Upper lobe of right lung (tissue), 1 donor: ENCODE measurements around the gene ARMH3. TPM values are rescaled to one million over a fixed set of nuclear protein-coding genes. Genes with fewer than 3 reads are reported as not detected.

ENCODE experiments used
- ATAC-seq: fragments of 200-7000 bp; cut with Tn5 transposase; one replicate; pipeline ENCODE4 v1.9.1; 2020; ENCODE audit warnings: mild to moderate bottlenecking, moderate library complexity
- DNase-seq: peaks from one replicate; pipeline ENCODE4 v3.0.0-alpha.2; 2020
- H3K27ac ChIP-seq: fragments of 200-600 bp; one replicate; pipeline ENCODE4 v1.8.0; 2022
- H3K27me3 ChIP-seq: fragments of 200-600 bp; one replicate; pipeline ENCODE4 v1.8.0; 2022; ENCODE audit warnings: mild to moderate bottlenecking
- H3K36me3 ChIP-seq: fragments of 200-600 bp; one replicate; pipeline ENCODE4 v1.8.0; 2022
- H3K4me1 ChIP-seq: fragments of 200-600 bp; one replicate; pipeline ENCODE4 v1.8.0; 2022
- H3K4me3 ChIP-seq: fragments of 200-600 bp; one replicate; pipeline ENCODE4 v1.8.0; 2022; ENCODE audit warnings: mild to moderate bottlenecking
- H3K9me3 ChIP-seq: fragments of 200-600 bp; one replicate; pipeline ENCODE4 v1.8.0; 2022
- CTCF ChIP-seq: fragments of 200-600 bp; IDR thresholded peaks from one replicate; pipeline ENCODE4 v1.8.0; 2022; ENCODE audit warnings: antibody characterized with exemption
- intact Hi-C: fragments of 100-400 bp; cut with DNase I; formaldehyde crosslinking; loops from one replicate; pipeline ENCODE4 v1.11.0; 2022
- total RNA-seq: library from RNA; stranded (reverse); fragmentation: NEBNext Ultra II Directional; extraction: Animal tissue kit (Norgen Biotek cat#: 25700); gene quantifications from one replicate; pipeline ENCODE4 v1.2.1, GENCODE V29; 2021
- donor health status: DM: no; HTN: yes; CAD: no; lungs with severe emphysema.

ARMH3 gene
- total RNA-seq, 1 donor from 2014 or later = 37.2 TPM

GRCh38 chr10:101972761-101973160 is 83.2 kb downstream of the ARMH3 start:
- Histone ChIP-seq H3K27me3 (no peaks in the 10 kb centered on the region), H3K9me3 (no peaks in the 10 kb centered on the region), H3K36me3 (peaks cover 75% of the 10 kb centered on the region), H3K4me1 (peaks cover 11% of the 10 kb centered on the region), H3K4me3 (no peak overlapping the region), H3K27ac (peak overlapping the region; percentile 1)
- ATAC-seq (no peak), DNase-seq (no peak)
- no peak for TF ChIP-seq CTCF
- intact Hi-C loops = no loop called here

GRCh38 chr10:101969412-101969922 is 86.5 kb downstream of the ARMH3 start:
- Histone ChIP-seq H3K27me3 (no peaks in the 10 kb centered on the region), H3K27ac (no peak overlapping the region), H3K4me1 (peaks cover 9% of the 10 kb centered on the region), H3K36me3 (peaks cover 66% of the 10 kb centered on the region), H3K9me3 (no peaks in the 10 kb centered on the region), H3K4me3 (no peak overlapping the region)
- intact Hi-C loops = no loop called here
- ATAC-seq (no peak), DNase-seq (no peak)
- TF ChIP-seq CTCF = no peak

- no peak overlapping the region for H3K27ac ChIP-seq
- no peak for TF ChIP-seq CTCF
- H3K27me3 ChIP-seq = no peaks in the 10 kb centered on the region
- intact Hi-C loops = no loop called here
- no peaks in the 10 kb centered on the region for H3K9me3 ChIP-seq
- DNase-seq = no peak
- H3K36me3 ChIP-seq = peaks cover 61% of the 10 kb centered on the region
- H3K4me3 ChIP-seq = no peak overlapping the region
- ATAC-seq = peak; percentile 20
- peaks cover 3% of the 10 kb centered on the region for H3K4me1 ChIP-seq
Measured at GRCh38 chr10:101968940-101969321, 87.0 kb downstream of the ARMH3 start.

- Histone ChIP-seq H3K27ac (no peak overlapping the region), H3K27me3 (no peaks in the 10 kb centered on the region), H3K4me3 (no peak overlapping the region), H3K36me3 (peaks cover 58% of the 10 kb centered on the region), H3K9me3 (no peaks in the 10 kb centered on the region), H3K4me1 (no peaks in the 10 kb centered on the region)
- DNase-seq (no peak), ATAC-seq (no peak)
- no peak for TF ChIP-seq CTCF
- intact Hi-C loops = no loop called here
Measured at GRCh38 chr10:101968286-101968939, 87.6 kb downstream of the ARMH3 start.

- intact Hi-C loops = no loop called here
- H3K36me3 ChIP-seq = peaks cover 51% of the 10 kb centered on the region
- no peak overlapping the region for H3K27ac ChIP-seq
- H3K27me3 ChIP-seq = no peaks in the 10 kb centered on the region
- DNase-seq = no peak
- no peak for TF ChIP-seq CTCF
- H3K9me3 ChIP-seq = no peaks in the 10 kb centered on the region
- no peaks in the 10 kb centered on the region for H3K4me1 ChIP-seq
- peak; percentile 59 for ATAC-seq
- no peak overlapping the region for H3K4me3 ChIP-seq
Measured at GRCh38 chr10:101967713-101968112, 88.3 kb downstream of the ARMH3 start.
